SHP77 (cell line): ENCODE results near the gene MCM5.
A peak's percentile ranks its signal among the peaks of the same experiment; 100 is the strongest.
"Not testable (repeated sequence)": the region's sequence is repeated elsewhere in the genome, so short reads cannot be mapped to it uniquely, and the experiment has no call there.

Experiments used
- DNase-seq, 2 experiments: peaks; one replicate each; lab custom pipeline; 2025; lab: John Stamatoyannopoulos, UW

MCM5 gene

DNA sequence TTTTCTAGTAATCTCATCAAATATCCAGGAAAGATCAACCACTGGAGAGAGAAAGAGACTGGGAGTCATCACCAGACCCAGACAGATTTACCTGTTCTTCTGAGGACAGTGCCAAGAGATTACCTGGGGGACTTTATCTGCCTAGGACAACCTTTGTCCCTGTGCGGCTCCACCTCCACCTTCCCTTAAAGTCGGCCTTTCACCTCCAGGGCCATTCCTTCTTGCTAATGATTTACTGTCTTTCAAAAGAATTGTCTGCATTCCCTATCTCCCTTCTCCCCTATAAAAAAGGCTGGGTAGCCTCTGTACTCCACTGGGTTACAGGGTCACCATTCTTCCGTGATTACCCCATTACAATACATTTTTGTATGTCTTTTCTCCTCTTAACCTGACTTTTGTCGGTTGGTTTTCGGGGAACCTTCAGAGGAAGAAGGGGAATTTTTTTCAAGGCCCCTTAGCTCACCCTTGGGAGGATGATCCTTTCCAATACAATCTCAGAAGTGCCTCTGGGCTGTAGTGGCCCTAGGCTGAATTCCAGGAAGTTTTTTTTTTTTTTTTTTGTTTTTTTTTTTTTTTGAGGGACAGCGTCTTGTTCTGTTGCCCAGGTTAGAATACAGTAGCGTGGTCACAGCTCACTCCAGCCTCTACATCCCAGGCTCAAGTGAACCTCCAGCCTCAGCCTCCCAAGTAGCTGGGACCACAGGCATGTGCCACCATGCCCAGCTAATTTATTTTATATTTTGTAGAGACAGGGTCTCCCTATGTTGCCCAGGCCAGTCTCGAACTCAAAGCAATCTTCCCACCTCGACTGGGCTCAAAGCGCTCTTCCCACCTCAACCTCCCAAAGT lies 20.6 kb upstream of the MCM5 start:
- DNase-seq, result no peak

GRCh38 chr22:35380013-35380412 lies 19.9 kb upstream of the MCM5 start:
- no peak for DNase-seq

- DNase-seq, result peak; percentile 66 to 83
Observed at GRCh38 chr22:35380537-35381423, 19.2 kb upstream of the MCM5 start, which contains the start of gene HMOX1. Gene HMOX1 (plus strand): TSS chr22:35381096. CDS start chr22:35381174, 78 bp downstream.

GRCh38 chr22:35381424-35382009 lies 18.4 kb upstream of the MCM5 start:
- no peak for DNase-seq

- no peak for DNase-seq
Observed at GRCh38 chr22:35383679-35384071, 16.3 kb upstream of the MCM5 start.

DNA sequence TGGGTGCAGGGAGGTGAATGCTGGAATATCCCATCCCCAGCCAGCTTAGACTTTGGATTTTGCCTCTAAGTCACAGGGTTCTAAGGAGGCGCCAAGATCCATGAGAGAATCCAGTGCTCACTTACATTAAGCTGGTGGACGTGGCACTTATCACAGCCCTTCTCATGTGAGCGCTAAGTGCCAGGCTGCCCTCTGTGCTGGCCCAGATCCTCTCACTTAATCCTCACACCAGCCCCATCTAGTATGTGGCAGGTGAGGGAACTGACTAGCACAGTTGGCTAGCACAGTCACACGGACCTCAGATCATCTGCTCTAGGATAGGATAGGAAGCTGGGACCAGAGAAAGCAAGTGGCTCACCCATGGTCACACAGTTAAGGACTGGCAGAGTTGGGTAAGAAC lies 15.4 kb upstream of the MCM5 start:
- DNase-seq, result no peak

GRCh38 chr22:35384975-35385588 lies 14.9 kb upstream of the MCM5 start:
- no peak for DNase-seq

DNA sequence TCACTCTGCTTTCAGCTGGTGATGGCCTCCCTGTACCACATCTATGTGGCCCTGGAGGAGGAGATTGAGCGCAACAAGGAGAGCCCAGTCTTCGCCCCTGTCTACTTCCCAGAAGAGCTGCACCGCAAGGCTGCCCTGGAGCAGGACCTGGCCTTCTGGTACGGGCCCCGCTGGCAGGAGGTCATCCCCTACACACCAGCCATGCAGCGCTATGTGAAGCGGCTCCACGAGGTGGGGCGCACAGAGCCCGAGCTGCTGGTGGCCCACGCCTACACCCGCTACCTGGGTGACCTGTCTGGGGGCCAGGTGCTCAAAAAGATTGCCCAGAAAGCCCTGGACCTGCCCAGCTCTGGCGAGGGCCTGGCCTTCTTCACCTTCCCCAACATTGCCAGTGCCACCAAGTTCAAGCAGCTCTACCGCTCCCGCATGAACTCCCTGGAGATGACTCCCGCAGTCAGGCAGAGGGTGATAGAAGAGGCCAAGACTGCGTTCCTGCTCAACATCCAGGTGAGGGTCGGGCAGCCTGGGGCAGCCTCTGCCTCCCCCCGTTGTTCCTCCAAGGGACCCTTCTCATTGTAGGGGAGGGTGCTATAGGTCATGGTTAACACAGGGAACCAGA lies 13.2 kb upstream of the MCM5 start:
- no peak for DNase-seq

DNA sequence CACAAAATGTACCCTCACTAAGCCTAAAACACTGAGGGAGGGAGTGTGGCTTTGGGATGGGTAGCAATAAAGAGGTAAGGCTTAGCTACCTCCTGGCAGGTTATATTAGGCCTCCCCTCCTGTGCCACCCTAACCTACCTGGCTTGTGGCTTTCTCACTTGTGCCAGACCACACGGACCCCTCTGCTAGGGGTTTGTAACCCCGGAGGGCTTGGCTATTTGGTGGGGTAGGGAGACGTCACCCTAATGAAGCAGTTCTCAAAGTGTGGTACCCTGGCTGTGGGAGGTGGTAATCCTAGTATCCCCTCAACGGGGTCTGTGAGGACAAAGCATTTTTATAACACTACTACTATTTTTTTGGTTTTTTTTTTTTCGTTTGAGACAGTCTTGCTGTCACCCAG lies 9.0 kb upstream of the MCM5 start:
- DNase-seq, result no peak

DNA sequence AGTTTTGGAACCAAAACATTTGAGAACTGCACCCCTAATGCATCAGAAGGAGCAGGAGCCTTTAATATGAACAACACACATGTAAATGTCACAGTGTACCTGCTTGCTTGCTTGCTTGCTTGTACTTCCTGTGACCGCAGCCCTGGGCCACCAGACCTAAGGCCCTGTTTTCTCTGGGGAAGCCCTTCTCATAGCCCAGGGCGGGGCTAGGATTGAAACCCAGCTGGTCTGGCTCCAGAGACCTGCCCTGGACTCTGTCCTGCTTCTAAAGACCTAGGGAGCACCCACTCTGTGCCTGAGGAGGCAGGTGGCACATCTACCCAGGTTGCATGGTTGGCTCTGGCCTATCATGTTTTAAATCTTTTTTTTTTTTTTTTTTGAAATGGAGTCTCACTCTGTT lies 7.6 kb upstream of the MCM5 start:
- no peak for DNase-seq

DNA sequence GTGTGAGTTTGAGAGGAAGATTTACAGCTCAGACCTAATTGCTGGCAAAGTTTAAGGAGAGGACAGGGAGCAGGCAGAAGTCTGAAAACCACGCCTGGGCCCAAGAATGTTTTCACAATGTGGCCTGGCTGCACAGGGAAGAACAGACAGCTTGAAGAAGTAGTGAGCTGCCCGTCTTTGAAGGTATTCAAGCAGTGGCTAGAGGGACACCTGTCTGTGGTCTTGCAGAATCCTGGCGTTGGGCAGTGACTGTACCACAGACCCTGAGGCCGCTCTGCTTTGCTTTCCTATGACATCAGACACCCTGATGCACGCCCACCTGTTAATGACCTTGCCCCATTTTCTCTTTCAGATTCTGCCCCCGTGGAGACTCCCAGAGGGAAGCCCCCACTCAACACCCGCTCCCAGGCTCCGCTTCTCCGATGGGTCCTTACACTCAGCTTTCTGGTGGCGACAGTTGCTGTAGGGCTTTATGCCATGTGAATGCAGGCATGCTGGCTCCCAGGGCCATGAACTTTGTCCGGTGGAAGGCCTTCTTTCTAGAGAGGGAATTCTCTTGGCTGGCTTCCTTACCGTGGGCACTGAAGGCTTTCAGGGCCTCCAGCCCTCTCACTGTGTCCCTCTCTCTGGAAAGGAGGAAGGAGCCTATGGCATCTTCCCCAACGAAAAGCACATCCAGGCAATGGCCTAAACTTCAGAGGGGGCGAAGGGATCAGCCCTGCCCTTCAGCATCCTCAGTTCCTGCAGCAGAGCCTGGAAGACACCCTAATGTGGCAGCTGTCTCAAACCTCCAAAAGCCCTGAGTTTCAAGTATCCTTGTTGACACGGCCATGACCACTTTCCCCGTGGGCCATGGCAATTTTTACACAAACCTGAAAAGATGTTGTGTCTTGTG lies 6.6 kb upstream of the MCM5 start:
- no peak for DNase-seq

- DNase-seq, result no peak
Observed at GRCh38 chr22:35394011-35394312, 6.0 kb upstream of the MCM5 start.

GRCh38 chr22:35394810-35395563 lies 5.0 kb upstream of the MCM5 start:
- DNase-seq, result no peak

GRCh38 chr22:35396622-35397021 lies 3.3 kb upstream of the MCM5 start:
- not testable (repeated sequence) for DNase-seq

GRCh38 chr22:35397095-35397904 lies 2.6 kb upstream of the MCM5 start:
- DNase-seq, result no peak

- DNase-seq, result no peak
Observed at GRCh38 chr22:35398591-35398973, 1.4 kb upstream of the MCM5 start.

DNA sequence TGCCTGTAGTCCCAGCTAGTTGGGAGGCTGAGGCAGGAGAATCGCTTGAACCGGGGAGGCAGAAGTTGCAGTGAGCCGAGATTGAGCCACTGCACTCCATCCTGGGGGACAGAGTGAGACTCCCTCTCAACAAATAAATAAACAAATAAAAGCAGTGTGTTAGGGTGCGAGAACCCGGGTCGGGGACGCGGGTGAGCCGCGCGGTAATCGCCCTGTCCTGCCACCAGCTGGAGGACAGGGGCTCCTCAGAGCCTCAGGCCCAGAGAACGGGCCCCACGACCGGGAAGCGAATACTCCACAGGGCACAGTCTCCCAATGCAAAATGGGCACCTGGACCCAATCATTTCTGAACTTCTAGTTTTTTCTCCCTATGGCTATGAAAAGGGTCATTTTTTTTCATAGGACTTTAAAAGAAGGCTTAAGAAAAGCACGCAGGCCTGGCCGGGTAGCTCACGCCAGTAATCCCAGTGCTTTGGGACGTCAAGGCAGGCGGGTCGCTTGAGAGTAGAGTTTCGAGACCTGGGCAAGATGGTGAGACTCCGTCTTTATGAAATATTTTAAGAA lies 744 bp upstream of the MCM5 start:
- DNase-seq, result peak; percentile 14 to 46

DNA sequence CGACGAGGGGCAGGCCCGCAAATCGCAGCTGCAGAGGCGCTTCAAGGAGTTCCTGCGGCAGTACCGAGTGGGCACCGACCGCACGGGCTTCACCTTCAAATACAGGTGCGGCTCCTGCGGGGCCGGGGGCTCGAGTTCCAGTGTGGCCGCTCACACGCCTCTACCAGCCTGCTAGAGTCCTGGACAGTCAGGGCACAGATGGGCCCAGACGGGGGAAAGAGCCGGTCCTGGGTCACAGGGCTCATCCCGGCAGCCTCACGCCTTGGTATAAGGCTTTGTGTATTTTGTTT lies 506 bp downstream of the MCM5 start:
- DNase-seq, result no peak

DNA sequence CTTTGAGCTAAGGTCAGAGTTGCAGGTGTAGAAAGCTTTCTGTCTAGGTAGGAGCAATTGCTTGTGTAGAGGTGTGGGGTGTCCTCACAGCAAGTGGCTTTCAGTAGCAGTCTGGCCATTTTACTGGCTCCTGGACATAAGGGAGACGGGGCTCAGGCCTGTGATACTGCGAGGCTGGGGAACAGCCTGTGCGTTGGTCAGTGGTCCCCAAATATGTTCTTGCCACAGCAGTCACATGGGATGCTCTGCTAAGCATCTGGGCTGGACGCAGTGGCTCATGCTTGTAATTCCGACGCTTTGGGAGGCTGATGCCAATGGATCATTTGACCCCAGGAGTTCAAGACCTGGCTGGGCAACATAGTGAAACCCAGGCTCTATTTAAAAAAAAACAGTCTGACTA lies 1.9 kb downstream of the MCM5 start:
- no peak for DNase-seq
